ENCODE results near the gene GLYATL2.
A peak's percentile ranks its signal among the peaks of the same experiment; 100 is the strongest.

GLYATL2 gene

DNA sequence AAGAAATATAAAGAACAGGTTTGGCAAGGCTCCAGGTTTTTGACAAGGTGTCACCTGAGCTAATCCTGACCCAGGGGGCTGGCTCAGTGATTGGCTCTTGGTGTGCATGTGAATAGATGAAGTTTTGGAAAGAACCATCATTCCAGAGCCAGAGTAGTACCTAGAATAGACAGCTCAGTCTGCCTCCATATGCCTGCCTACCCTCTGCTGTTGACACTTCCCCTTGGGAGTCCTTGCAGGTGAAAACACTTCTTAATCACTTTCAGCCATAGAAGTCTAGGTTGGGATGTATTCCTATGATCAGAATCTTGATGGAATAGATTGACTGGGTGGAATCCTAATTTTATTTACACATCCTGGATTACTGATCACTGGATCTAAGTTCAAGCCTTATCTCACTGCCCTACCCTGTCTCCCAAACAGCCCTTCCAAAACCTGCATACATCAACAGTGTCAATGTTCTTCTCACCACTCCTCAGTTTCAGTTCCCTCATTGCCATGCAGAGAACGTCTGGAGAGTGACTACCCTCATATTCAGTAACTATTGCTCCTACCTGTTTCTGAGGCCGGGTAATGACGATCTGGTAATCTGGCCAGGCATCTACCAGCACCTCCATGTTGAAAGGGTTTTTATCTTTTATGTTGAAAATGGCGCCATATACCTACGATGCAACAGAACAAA, 6.7 kb downstream of the GLYATL2 start:
- H3K4me3 ChIP-seq (ENCODE audit: control insufficient read depth, low read depth, low read length): no peak overlapping the region
- DNase-seq (ENCODE audit: low read depth): no peak
- TF ChIP-seq, protein P1, sequence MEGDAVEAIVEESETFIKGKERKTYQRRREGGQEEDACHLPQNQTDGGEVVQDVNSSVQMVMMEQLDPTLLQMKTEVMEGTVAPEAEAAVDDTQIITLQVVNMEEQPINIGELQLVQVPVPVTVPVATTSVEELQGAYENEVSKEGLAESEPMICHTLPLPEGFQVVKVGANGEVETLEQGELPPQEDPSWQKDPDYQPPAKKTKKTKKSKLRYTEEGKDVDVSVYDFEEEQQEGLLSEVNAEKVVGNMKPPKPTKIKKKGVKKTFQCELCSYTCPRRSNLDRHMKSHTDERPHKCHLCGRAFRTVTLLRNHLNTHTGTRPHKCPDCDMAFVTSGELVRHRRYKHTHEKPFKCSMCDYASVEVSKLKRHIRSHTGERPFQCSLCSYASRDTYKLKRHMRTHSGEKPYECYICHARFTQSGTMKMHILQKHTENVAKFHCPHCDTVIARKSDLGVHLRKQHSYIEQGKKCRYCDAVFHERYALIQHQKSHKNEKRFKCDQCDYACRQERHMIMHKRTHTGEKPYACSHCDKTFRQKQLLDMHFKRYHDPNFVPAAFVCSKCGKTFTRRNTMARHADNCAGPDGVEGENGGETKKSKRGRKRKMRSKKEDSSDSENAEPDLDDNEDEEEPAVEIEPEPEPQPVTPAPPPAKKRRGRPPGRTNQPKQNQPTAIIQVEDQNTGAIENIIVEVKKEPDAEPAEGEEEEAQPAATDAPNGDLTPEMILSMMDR (IDR thresholded peaks at IDR 0.05; ENCODE audit: control insufficient read depth, insufficient read depth, low read depth, low read length, missing control alignments): no peak

DNA sequence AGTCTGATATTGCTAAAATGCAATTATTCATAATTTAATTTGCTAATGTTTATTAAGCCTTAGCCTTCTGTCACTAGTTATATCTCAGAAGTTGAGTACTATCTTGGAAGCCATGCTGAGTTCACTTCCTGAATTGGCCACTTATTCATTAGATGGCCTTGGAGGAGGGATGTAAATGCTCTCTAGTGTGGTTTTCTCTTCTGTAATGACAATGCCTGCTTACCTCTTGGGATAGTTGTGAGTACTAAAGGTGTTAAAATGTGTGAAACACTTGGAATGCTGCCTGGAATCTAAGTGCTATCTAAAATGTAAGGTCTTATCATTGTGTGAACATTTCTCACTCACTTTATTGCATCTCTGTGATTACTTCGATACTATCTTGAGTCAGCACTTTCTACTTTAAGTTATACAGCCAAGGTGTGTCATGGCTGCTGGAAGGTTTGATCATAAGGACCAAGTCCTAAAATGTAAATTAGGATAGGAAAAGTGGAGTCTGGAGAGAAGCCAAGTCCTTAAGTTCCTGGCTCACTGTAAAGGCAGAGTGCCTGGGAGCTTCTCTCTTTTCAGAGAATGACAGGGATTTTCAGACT, 12.4 kb downstream of the GLYATL2 start:
- no peak for DNase-seq (ENCODE audit: low read depth)
- TF ChIP-seq, protein P1 (IDR thresholded peaks at IDR 0.05; ENCODE audit: control insufficient read depth, insufficient read depth, low read depth, low read length, missing control alignments): no peak
- H3K4me3 ChIP-seq (ENCODE audit: control insufficient read depth, low read depth, low read length): no peak overlapping the region

GRCh38 chr11:58830673-58831301, 13.7 kb downstream of the GLYATL2 start:
- TF ChIP-seq, protein P1 (IDR thresholded peaks at IDR 0.05; ENCODE audit: control insufficient read depth, insufficient read depth, low read depth, low read length, missing control alignments): no peak
- no peak for DNase-seq (ENCODE audit: low read depth)
- no peak overlapping the region for H3K4me3 ChIP-seq (ENCODE audit: control insufficient read depth, low read depth, low read length)

GRCh38 chr11:58829786-58830185, 14.7 kb downstream of the GLYATL2 start:
- DNase-seq (ENCODE audit: low read depth): peak; percentile 41
- no peak overlapping the region for H3K4me3 ChIP-seq (ENCODE audit: control insufficient read depth, low read depth, low read length)
- TF ChIP-seq, protein P1 (IDR thresholded peaks at IDR 0.05; ENCODE audit: control insufficient read depth, insufficient read depth, low read depth, low read length, missing control alignments): no peak

- H3K4me3 ChIP-seq (ENCODE audit: control insufficient read depth, low read depth, low read length): no peak overlapping the region
- TF ChIP-seq, protein P1 (IDR thresholded peaks at IDR 0.05; ENCODE audit: control insufficient read depth, insufficient read depth, low read depth, low read length, missing control alignments): no peak
- no peak for DNase-seq (ENCODE audit: low read depth)
Observed at GRCh38 chr11:58813693-58814092, 30.8 kb downstream of the GLYATL2 start.

DNA sequence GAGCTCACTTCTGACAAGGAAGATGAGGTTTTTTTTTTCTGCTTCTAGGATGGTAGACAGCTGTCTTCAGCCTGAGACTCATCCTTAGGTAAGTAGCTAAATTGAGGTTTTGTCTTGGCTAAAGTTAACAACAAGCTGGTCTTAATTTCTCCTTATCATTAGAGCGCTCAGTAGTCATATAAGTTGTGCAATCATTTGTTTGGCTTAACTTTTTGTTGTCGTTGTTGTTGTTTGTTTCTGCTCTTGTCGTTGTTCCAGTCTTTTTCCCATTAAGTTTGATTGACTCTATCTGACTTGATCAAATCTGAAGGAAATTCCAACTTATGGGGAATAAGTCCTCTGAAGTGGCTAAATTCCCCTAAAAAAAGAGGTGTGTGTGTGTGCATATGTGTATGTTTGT, 33.0 kb downstream of the GLYATL2 start:
- DNase-seq (ENCODE audit: low read depth): no peak
- H3K4me3 ChIP-seq (ENCODE audit: control insufficient read depth, low read depth, low read length): no peak overlapping the region
- TF ChIP-seq, protein P1 (IDR thresholded peaks at IDR 0.05; ENCODE audit: control insufficient read depth, insufficient read depth, low read depth, low read length, missing control alignments): no peak

Measured in AG09309 (cell line).